PFSK-1 (cell line): Measurements from ENCODE around the gene UXS1.

ENCODE experiments used
- FOXP2 ChIP-seq: optimal IDR thresholded peaks from 2 replicates; pipeline ENCODE3; 2011; ENCODE audit warnings: borderline replicate concordance, control low read depth, inconsistent platforms; ENCODE audit not compliant: insufficient read depth; ENCODE audit errors: extremely low read length, extremely low read depth
- POLR2AphosphoS5 ChIP-seq: IDR thresholded peaks from 2 replicates; pipeline ENCODE4 v1.6.1; 2012; ENCODE audit warnings: low read depth, mild to moderate bottlenecking, control low read depth, low read length, moderate library complexity
- SIN3A ChIP-seq: IDR thresholded peaks from 2 replicates; pipeline ENCODE4 v1.6.1; 2012; ENCODE audit warnings: mild to moderate bottlenecking, low read length, moderate library complexity, borderline replicate concordance; ENCODE audit not compliant: insufficient read depth
- TAF1 ChIP-seq: IDR thresholded peaks from 2 replicates; pipeline ENCODE4 v1.6.1; 2012; ENCODE audit warnings: low read length, control low read depth, borderline replicate concordance; ENCODE audit not compliant: insufficient read depth
- TF ChIP-seq, protein P1 (sequence below), 2 experiments: IDR thresholded peaks; 2 replicates each; pipeline versions ENCODE4 v1.6.1 to v1.8.0; 2011 to 2012; ENCODE audit warnings: low read depth in 2 of 2, low read length in 2 of 2, control low read depth in 1 of 2, inconsistent platforms in 1 of 2, mild to moderate bottlenecking in 1 of 2, moderate library complexity in 1 of 2; ENCODE audit not compliant: insufficient read depth in 1 of 2

UXS1 gene

DNA sequence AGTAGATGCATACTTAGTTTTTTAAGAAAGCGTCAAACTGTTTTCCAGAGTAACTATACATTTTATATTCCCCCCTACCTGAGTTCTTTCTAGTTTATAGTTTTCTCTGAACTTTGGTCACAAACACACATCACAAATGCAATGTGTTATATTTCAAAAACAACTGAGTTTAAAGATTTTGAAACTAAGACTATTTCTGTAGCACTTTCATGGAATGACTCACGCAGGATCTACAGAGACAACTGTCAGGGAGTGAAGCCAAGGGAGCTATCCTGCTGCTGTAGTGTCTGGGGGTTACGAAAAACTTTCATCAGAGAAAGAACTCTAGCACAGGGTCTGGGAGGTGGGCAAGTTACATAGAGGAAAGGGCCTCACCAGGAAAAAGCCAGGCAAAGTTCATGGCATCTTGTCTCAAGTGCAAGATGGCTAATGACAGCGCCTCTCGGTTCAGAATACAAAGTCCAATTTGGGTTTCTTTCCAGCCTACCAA lies 66.8 kb downstream of the UXS1 start:
- TF ChIP-seq TAF1 (no peak), FOXP2 (no peak), SIN3A (no peak), POLR2AphosphoS5 (no peak)
- TF ChIP-seq, protein P1, sequence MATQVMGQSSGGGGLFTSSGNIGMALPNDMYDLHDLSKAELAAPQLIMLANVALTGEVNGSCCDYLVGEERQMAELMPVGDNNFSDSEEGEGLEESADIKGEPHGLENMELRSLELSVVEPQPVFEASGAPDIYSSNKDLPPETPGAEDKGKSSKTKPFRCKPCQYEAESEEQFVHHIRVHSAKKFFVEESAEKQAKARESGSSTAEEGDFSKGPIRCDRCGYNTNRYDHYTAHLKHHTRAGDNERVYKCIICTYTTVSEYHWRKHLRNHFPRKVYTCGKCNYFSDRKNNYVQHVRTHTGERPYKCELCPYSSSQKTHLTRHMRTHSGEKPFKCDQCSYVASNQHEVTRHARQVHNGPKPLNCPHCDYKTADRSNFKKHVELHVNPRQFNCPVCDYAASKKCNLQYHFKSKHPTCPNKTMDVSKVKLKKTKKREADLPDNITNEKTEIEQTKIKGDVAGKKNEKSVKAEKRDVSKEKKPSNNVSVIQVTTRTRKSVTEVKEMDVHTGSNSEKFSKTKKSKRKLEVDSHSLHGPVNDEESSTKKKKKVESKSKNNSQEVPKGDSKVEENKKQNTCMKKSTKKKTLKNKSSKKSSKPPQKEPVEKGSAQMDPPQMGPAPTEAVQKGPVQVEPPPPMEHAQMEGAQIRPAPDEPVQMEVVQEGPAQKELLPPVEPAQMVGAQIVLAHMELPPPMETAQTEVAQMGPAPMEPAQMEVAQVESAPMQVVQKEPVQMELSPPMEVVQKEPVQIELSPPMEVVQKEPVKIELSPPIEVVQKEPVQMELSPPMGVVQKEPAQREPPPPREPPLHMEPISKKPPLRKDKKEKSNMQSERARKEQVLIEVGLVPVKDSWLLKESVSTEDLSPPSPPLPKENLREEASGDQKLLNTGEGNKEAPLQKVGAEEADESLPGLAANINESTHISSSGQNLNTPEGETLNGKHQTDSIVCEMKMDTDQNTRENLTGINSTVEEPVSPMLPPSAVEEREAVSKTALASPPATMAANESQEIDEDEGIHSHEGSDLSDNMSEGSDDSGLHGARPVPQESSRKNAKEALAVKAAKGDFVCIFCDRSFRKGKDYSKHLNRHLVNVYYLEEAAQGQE (IDR thresholded peaks at IDR 0.05; ENCODE audit: insufficient read depth in 1 of 2, low read depth in 2 of 2, low read length in 2 of 2): no peak

DNA sequence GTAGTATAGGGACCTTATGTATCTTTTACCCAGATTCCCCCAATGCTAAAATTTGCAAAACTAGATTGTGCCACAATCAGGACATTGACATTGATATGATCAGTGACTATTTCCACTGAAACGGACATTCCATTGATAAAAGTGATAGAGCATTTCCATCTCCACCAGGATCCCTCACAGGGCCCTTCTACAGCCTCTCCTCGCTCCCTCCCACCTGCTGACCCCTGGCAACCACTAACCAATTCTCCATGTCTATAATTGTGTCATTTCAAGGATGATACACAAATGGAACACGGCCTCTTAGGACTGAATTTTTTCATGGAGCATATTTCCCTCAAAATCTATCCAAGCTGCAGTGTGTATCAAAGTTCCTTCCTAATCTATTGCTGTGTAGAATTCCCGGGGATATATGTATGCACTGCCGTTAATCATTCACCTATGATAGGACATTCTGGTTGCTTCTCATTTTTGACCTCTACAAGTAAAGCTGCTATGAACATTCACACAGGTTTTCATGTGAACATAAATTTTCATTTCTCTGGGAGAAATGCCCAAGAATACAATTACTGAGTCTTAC lies 67.3 kb downstream of the UXS1 start:
- TF ChIP-seq TAF1: no peak
- TF ChIP-seq, protein P1 (IDR thresholded peaks at IDR 0.05; ENCODE audit: insufficient read depth in 1 of 2, low read depth in 2 of 2, low read length in 2 of 2): no peak

DNA sequence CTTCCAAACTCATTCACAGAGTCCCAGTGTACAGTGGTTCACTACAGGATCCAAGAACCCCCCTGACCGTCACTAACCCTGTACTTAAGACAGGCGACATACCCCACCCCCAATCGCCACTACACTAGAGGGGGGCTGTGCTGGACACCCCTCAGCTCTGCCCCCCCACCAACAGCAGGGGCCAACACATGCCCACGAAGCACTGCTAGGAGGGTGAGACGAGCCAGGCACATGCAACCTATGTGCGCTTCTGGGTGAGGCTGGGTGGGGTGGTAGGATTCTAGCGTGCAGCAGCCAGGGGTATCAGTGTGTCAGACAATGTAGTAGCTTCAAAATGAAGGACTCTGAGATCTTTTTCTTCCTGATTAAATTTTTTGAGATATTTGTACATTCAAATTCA lies 67.8 kb downstream of the UXS1 start:
- TF ChIP-seq POLR2AphosphoS5: no peak
- no peak for TF ChIP-seq TAF1
- TF ChIP-seq, protein P1 (IDR thresholded peaks at IDR 0.05; ENCODE audit: insufficient read depth in 1 of 2, low read depth in 2 of 2, low read length in 2 of 2): no peak
- TF ChIP-seq FOXP2: no peak
- no peak for TF ChIP-seq SIN3A

DNA sequence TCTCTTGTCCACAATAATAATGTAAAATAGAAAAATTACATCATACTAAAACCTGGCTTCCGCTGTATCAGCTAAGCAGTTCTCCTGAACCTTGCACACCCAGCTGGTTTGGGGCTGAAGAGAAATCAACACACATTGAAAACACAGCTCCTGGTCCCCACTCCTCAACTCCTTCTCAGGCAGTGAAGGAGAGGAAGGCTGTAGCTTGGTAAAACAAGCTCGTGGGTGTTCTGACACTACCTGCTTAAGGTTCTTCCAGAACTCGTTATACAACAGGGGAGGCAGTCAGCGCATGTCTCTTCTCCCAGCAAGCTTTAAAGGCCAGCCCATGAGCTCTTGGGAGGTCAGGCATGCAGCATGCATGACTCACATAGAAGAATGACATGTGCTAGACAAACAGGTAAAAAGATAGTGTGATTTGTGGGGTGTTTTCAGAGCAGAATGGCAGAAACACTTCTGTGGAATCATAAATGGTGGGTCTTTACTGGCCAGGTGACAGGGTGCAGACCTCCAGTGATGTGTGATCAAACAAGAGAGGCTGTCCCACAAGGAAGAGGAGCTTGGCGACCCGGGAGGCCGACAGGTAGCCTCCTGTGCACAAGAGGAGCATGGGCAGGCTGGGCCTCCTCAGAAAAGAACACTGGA lies 69.1 kb downstream of the UXS1 start:
- TF ChIP-seq POLR2AphosphoS5 (no peak), SIN3A (no peak), TAF1 (no peak), FOXP2 (no peak)
- TF ChIP-seq, protein P1 (IDR thresholded peaks at IDR 0.05; ENCODE audit: insufficient read depth in 1 of 2, low read depth in 2 of 2, low read length in 2 of 2): no peak
